HuH-7.5 (cell line): Measurements from ENCODE around the gene NSUN7.

Experiments used
- DNase-seq: peaks from one replicate; pipeline ENCODE4 v3.0.0; 2011; ENCODE audit warnings: low spot score

NSUN7 gene

DNA sequence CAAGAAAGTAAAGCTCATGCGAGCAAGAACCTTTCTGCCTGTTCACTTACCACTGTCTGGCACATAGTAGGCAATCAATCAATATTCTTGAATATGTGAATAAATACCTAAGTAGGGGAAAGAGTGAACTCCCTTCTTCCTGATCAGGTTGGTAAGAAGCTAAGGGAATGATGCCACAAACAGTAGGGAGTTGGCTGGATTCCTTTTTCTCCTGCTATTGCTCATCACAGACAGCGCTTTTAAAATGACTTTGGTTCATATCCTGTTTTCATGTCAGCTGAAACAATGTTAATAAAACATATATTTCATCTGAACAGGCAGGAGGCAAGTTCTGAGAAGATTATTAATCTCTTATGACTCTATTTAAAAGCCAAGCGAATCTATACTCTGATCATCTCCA, 99.2 kb downstream of the NSUN7 start:
- DNase-seq = no peak

DNA sequence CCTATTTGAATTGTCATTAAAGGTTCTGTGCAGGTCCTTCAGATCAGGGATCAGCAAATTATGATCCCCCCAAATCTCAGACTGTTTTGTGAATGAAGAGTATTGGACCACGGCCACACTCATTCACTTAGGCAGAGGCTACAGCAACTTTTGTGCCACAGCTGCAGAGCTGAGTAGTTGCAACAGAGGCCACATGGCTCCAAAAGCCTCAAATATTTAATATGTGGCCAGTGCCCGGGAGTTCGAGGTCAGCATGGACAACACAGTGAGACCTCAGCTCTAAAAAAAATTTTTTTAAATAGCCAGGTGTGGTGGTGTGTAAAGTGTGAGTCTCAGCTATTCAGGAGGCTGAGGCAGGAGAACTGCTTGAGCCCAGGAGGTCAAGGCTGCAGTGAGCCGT, 100.7 kb downstream of the NSUN7 start:
- no peak for DNase-seq

DNA sequence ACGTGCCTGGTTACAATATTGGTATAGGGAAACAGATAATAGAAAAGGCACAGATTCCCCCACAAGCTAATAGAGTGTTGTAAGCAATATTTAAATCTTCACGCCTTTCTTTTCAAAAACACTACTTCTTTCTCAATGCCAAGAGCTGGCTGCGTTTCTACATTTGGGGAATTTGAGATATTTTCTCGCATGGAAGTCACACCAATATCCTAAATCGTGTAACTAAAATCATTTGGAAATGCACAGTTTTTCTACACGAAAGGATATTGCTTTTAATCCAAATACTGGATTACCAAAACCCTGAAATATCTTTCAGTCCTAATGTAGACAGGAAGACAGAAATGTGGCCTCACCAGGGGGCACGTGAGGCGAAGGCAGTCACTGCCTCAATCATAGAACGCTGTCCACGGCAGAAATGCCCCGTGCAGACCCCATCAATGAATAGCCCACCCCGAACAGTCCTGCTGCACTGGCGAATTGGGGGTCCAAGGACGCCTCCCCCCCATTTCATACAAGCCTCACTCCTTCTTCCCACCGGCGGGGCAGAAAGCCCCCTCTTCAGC, 106.6 kb downstream of the NSUN7 start:
- DNase-seq = no peak

DNA sequence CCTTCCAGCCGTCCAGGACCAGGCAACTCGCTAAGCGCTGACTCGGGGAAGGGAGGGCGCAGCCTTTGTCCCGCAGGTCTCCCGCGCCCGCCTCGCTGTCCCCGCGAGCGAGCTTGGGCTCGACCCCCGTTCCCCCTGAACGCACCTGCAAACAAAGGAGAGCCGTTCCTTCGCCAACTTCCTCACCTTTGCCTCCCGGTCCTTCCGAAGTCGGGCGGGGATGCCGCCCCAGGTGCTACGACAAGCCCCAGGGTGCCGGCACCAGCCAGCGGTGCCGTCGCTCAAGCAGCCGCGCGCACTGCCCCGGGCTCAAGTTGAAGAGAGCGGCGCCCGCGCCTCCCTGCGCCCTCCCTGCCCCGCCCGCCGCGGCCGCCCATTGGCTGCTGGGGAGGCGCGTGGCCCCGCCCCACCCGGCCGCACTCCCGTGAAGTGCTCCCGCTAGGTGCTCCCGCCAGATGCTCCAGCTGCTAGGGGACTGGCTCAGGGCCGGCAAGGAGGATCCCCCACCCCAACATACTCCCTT, 107.1 kb downstream of the NSUN7 start:
- DNase-seq = no peak

DNA sequence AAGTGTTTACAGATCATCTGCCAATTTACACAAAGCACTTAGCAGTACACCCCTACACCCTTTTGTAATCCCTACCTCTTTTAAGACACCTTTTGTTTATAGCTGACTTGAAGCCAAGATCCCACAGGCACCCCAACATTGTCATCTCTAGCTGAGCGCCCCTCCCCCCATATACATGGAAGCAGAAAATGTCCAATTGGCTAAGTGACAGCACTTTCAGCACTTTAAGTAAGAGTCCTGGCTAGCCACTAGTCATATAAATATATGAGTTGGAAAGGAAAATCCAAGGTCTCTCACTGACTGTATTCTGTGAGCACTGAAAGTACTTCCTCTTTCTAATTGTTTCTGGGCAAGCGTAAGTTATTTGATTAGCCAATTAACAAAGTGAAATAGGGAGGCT, 108.2 kb downstream of the NSUN7 start:
- DNase-seq = no peak

DNA sequence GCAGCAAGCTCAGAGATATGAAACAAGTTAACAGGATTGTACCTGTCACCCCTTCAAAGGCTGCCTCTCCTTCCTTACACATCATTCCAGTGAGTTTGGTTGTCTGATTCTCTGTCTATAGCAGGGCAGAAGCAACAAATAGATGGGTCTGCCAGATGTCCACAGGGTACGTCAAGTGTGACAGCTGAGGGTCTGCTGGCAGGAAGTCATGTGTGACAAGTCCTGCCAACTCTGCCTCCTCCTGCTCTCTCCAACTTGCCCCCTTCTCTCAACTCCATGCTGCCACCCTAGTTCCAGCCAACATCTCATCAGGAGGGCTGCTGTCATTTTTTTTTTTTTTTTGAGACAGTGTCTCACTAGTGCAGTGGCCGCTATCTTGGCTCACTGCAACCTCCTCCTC, 109.2 kb downstream of the NSUN7 start:
- no peak for DNase-seq
